Skeletal muscle cell (primary cell): Measurements from ENCODE around the gene NSG1.

Source experiments
- DNase-seq: peaks from one replicate; pipeline ENCODE4 v3.0.0-alpha.2; 2010; ENCODE audit warnings: low read depth
- H3K4me3 ChIP-seq: 2 replicates; pipeline ENCODE4 v1.5.1; 2011; ENCODE audit warnings: low read depth, mild to moderate bottlenecking, control low read depth, low read length, moderate library complexity

Gene NSG1

DNA sequence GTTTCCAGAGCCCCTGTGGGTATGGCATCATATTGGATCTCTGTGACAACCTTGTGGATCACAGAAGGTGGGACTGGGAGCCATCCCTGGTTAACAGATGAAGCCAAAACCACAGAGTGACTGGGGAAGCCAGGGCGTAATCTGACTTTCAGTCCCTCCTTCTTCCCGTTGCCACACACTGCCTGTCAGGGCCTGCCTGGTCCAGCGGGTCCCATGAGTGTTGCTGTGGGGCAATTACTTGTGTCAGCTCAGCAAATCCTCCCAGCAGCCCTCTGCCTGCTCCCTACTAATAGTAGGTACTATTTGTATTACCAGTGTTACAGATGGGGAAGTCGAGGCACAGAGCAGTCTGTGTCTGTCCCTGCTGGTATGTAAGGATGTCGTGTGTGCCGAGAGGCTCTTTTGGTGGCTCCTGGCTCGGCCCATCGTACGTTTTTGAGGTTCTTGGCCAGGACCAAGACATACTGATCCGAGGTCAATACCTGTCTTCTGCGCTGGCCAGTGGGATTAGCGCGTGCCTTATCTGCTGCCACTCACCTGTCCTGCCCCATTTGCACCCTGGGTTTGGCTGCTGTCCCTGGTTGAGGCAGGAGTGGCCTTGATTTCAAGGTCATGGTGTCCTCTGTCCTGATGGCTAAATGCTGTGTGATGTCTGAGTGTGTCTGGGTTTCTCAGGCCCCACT is 5.7 kb downstream of the NSG1 start:
- DNase-seq = no peak

DNA sequence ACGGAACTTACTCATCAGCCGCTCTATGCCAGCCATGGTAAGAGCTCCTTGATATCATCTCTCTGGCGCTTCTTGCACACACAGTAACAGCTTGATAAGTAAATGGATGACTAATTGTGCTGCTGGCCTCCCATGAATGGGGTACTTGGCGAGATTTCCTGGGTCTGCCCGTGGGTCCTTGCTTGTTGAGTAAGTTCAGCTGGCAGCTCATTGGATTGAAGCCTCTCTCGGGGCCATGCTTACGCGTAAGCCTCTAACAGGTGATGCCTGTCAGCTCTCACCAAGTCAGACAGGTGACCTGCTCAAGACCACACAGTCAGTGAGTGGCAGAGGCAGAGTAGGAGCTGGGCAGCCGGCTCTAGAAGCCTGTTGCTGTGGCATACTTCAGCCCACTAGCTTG is 7.7 kb downstream of the NSG1 start:
- no peak for DNase-seq
- no peak overlapping the region for H3K4me3 ChIP-seq

More for the DNA sequence above, 5.7 kb downstream of the NSG1 start:
- no peak overlapping the region for H3K4me3 ChIP-seq

GRCh38 chr4:4395371-4395770 is 8.5 kb downstream of the NSG1 start:
- H3K4me3 ChIP-seq = no peak overlapping the region
- no peak for DNase-seq

- DNase-seq = no peak
- H3K4me3 ChIP-seq = no peak overlapping the region
Measured at GRCh38 chr4:4395849-4396627, 9.1 kb downstream of the NSG1 start.

- DNase-seq = no peak
- H3K4me3 ChIP-seq = no peak overlapping the region
Measured at GRCh38 chr4:4396628-4397440, 9.9 kb downstream of the NSG1 start.

- H3K4me3 ChIP-seq = no peak overlapping the region
- no peak for DNase-seq
Measured at GRCh38 chr4:4397441-4397819, 10.5 kb downstream of the NSG1 start.

GRCh38 chr4:4398430-4398829 is 11.5 kb downstream of the NSG1 start:
- H3K4me3 ChIP-seq = no peak overlapping the region
- no peak for DNase-seq

DNA sequence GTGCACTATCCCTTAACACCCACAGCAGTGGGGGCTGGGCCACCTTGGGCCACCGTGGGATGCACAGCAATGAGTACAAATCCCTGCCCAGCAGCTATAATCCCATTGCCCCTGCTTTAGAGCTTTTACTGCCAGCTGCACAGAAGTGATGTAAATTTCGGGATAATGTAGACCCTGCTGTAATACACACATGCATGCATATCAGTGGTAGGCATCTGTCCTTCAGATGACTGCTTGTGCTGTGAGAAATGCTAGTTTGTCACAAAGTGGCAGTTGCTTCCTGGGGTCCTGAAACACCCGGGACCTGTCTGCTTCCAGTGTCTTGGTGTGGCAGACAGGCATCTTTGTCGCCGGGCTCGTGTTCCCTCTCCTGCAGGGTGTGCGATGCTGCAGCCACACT is 14.1 kb downstream of the NSG1 start:
- DNase-seq = no peak
- H3K4me3 ChIP-seq = no peak overlapping the region

DNA sequence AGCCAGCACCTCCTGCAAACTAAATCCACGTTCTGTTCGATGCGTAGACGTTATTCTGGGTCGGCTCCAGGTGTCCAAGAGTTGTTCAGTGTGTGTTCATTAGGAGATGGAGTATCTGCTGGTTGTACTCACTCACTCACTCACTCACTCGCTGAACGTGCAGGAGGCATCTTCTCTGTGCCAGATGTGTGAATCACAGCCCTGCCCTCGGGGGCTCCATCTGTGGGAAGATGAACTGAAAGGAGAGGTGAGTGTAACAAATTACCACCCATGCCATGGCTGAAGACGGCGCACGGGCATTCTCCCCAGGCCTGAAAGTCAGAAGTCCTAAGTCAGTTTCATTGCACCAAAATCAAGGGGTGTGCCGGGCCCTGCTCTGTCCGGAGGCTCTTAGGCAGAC is 16.1 kb downstream of the NSG1 start:
- DNase-seq = no peak
- no peak overlapping the region for H3K4me3 ChIP-seq

- DNase-seq = no peak
- no peak overlapping the region for H3K4me3 ChIP-seq
Measured at GRCh38 chr4:4405358-4405962, 18.6 kb downstream of the NSG1 start.

GRCh38 chr4:4406455-4407298 is 19.8 kb downstream of the NSG1 start:
- H3K4me3 ChIP-seq = no peak overlapping the region
- DNase-seq = no peak

DNA sequence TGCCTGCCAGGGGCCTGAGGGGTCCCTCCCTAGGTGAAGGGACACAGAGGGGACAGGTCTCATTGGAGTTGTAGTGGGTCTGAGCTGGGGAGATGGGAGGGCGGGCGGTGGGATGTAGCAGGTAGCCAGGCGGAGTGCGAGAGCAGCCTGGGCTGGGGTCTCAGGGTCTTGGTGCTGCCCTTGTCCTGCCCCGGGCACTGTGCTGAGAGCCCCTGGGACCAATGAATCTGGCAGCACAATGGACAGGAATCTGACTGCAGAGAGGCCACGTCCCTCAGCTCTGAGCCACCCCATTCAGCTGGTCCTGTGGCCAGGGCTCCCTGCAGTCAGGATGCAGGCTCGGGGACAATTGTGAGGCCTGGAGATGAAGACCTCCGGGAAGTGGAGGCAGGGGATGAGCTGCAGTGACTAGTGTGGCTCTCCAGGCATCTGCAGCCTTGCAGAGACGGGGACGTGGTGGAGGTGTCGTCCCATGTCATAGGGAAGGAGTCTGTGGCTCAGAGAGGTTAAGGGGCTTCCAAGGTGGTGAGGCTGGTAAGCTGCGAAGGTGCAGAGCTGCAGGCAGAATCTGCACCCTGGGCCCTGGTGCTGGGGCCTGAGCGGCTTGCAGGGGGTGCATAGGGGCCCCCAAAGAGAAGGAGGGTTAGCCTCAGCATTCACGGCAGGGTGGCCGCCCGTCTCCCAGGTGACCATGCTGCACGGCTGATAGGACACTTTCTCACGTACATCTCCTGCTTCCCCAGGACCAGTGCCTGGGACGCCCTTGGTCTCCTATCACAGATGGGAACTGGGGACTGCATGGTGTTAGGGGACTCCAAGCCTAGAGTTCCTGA is 20.6 kb downstream of the NSG1 start:
- H3K4me3 ChIP-seq = no peak overlapping the region
- no peak for DNase-seq

GRCh38 chr4:4408132-4408523 is 21.2 kb downstream of the NSG1 start:
- H3K4me3 ChIP-seq = no peak overlapping the region
- DNase-seq = no peak

DNA sequence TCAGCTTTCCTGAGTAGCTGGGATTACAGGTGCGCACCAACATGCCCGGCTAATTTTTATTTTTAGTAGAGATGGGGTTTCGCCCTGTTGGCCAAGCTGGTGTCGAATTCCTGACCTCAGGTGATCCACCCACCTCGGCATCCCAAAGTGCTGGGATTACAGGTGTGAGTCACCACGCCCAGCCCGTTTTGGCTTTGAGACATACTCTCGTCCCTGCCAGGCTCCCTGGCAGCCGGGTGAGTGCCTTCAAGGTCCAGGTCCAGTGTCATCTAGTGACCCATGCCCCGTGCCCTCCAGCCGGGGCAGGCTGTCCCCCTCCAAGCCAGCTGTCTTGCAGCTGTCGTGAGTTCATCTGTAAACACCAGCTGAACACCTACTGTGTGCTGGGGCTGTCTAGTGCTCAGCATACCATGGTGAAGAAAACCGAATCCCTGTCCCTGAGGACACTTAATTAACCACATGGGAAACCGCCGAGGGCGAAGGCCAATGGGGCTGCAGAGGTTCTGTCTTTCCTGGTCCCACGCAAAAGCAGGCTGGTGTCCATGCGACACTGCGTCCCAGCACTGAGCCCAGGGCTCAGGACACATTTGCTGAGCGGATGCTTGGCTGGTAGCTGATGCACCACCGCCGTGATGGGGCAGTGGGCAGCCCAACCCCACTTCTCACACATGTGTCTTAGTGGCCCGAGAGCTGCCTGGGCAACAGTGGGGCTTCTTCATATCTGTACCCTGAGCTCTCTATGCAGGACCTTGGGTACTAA is 21.9 kb downstream of the NSG1 start:
- DNase-seq = no peak
- no peak overlapping the region for H3K4me3 ChIP-seq

GRCh38 chr4:4409416-4410115 is 22.7 kb downstream of the NSG1 start:
- H3K4me3 ChIP-seq = no peak overlapping the region
- no peak for DNase-seq

DNA sequence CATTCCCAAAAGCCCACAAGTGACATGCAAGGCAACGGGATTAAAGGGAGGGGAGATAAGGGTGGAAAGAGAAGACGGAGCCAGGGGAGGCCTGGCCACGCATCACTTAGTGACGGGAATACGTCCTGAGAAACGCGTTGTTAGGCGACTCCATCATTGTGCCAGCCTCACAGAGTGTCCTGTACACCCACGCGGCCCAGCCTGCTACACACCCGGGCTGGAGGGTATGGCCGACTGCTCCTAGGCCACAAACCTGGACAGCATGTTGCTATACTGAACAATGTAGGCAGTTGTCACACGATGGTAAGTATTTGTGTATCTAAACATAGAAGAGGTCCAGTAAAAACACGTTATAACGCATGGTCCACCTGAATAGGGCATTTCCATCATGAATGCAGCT is 23.4 kb downstream of the NSG1 start:
- no peak overlapping the region for H3K4me3 ChIP-seq

DNA sequence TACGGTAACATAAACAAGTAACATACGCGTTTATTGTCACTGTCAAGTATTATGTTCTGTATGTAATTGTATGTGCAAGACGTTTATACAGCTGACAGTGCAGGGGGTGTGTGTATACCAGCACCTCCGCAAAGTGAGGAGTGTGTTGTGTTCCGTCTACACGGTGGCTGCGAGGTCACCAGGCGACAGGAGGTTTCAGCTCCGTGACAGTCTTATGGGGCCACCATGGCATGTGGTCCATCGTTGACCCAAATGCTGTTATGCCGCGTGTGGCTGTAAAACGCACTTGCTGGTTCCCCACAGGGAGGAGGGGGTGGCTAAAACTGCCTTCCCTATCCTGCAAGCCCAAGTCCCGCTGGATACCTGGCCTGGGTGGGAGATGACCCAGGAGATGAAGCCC is 25.0 kb downstream of the NSG1 start:
- no peak overlapping the region for H3K4me3 ChIP-seq
- no peak for DNase-seq

More for the DNA sequence above, 23.4 kb downstream of the NSG1 start:
- DNase-seq = no peak
